Fibroblast of lung (primary cell): ENCODE results near the gene UBR7.

Experiments
- CTCF ChIP-seq, 2 donors: IDR thresholded peaks in 1 of 2; conservative IDR thresholded peaks in 1 of 2; 1 replicate in 1 of 2; 2 replicates in 1 of 2; pipeline ENCODE4 v1.5.1; 2011 to 2012; ENCODE audit warnings: low read length in 2 of 2, control low read depth in 1 of 2, inconsistent platforms in 1 of 2, low read depth in 1 of 2, mild to moderate bottlenecking in 1 of 2
- EZH2 ChIP-seq: IDR thresholded peaks from 2 replicates; pipeline ENCODE4 v1.5.1; 2012; ENCODE audit warnings: low read length, control low read depth, mild to moderate bottlenecking; ENCODE audit errors: missing control alignments

- TF ChIP-seq CTCF (conservative IDR thresholded peaks at IDR 0.05 in 1 of 2, IDR thresholded peaks at IDR 0.05 in 1 of 2; ENCODE audit: low read depth in 1 of 2, low read length in 2 of 2) (no peak), EZH2 (no peak)
Measured at GRCh38 chr14:93186466-93186865, 20.6 kb upstream of the UBR7 start.
